GM12878 (cell line): ENCODE results near the gene S100A8.

Experiments
- CTCF ChIP-seq, 3 experiments: IDR thresholded peaks in 2 of 3; conservative IDR thresholded peaks in 1 of 3; 2 replicates each; pipeline ENCODE4 v1.5.1; 2011; ENCODE audit warnings: low read depth in 3 of 3, low read length in 3 of 3, mild to moderate bottlenecking in 3 of 3, control low read depth in 2 of 3, moderate library complexity in 2 of 3, inconsistent platforms in 1 of 3, mixed read lengths in 1 of 3; ENCODE audit not compliant: control insufficient read depth in 2 of 3, insufficient read depth in 1 of 3; ENCODE audit errors: extremely low read depth in 1 of 3
- SP1 ChIP-seq: IDR thresholded peaks from one replicate; pipeline ENCODE4 v1.6.1; 2011; ENCODE audit warnings: low read depth, low read length

- TF ChIP-seq CTCF (IDR thresholded peaks at IDR 0.05 in 2 of 3, conservative IDR thresholded peaks at IDR 0.05 in 1 of 3; ENCODE audit: control insufficient read depth in 2 of 3, extremely low read depth in 1 of 3, insufficient read depth in 1 of 3, low read depth in 3 of 3, low read length in 3 of 3) (peak; percentile 27 to 62 (median 52); a peak in 4 of 6 replicates), SP1 (no peak)
These were observed 37.5 kb downstream of the S100A8 start for GRCh38 chr1:153353226-153353947.
